ENCODE data around the gene STAG3. TPM values are rescaled to one million over a fixed set of nuclear protein-coding genes. Genes with fewer than 3 reads are reported as not detected.

Gene STAG3
- total and polyA plus RNA-seq, 2 of the 8 experiments (the other 6 are each of a cell fraction or from before 2014, with no cell fraction given), result 1.3 to 3.3 TPM

- H2AK5ac ChIP-seq (ENCODE audit: low read depth, low read length), result no peak overlapping the region
- H4K20me1 ChIP-seq (replicated peaks in 1 of 2; ENCODE audit: control insufficient read depth in 1 of 2, insufficient read depth in 2 of 2, low read length in 2 of 2), result no peaks in the 10 kb centered on the region
- H2BK120ac ChIP-seq (replicated peaks; ENCODE audit: low read depth, low read length), result no peak overlapping the region
- no peak overlapping the region for H3K14ac ChIP-seq (ENCODE audit: insufficient read length)
- no peak overlapping the region for H2BK12ac ChIP-seq (ENCODE audit: low read depth, low read length)
- H3K18ac ChIP-seq (ENCODE audit: extremely low read depth, low read length), result no peak overlapping the region
- no peak overlapping the region for H4K5ac ChIP-seq (ENCODE audit: insufficient read length, low read depth, low read length)
- no peaks in the 10 kb centered on the region for H3K79me1 ChIP-seq (ENCODE audit: low read depth, low read length)
- H3K79me2 ChIP-seq (ENCODE audit: control insufficient read depth in 1 of 2, insufficient read depth in 2 of 2, low read length in 2 of 2), result no peaks in the 10 kb centered on the region
- H3K56ac ChIP-seq (replicated peaks; ENCODE audit: insufficient read length, low read depth, low read length), result no peak overlapping the region
- 89% methylated on average over 5 of the region's 5 CpGs; no CpG with 5 or more reads in 1 of the 2 experiments for WGBS, 2 experiments (ENCODE audit: extremely low coverage in 1 of 2, insufficient coverage in 1 of 2, insufficient read length in 1 of 2, insufficient replicate concordance in 2 of 2, low coverage in 1 of 2, low lambda C conversion rate in 2 of 2, missing lambda C conversion rate in 1 of 2)
- H3K9me3 ChIP-seq (ENCODE audit: insufficient read depth in 2 of 2, low read depth in 1 of 2, low read length in 1 of 2), result no peaks in the 10 kb centered on the region
- H3K4ac ChIP-seq (replicated peaks; ENCODE audit: insufficient read length, low read depth, low read length), result no peak overlapping the region
- H2AFZ ChIP-seq (ENCODE audit: low read length), result no peak overlapping the region
- no peaks in the 10 kb centered on the region for H3K36me3 ChIP-seq (ENCODE audit: control insufficient read depth in 2 of 4, insufficient read depth in 4 of 4, low read length in 3 of 4)
- H3K27me3 ChIP-seq (replicated peaks in 1 of 4; ENCODE audit: control insufficient read depth in 3 of 4, extremely low read depth in 1 of 4, insufficient read depth in 3 of 4, low read length in 3 of 4), result peaks cover 0 to 14% (median 6%) of the 10 kb centered on the region in 4 experiments; a peak in 6 of 7 replicates
- H3K23ac ChIP-seq (ENCODE audit: insufficient read length), result no peak overlapping the region
- H2BK15ac ChIP-seq (ENCODE audit: low read length), result no peak overlapping the region
- no peak overlapping the region for H3K27ac ChIP-seq (ENCODE audit: low read depth, low read length)
- H2BK20ac ChIP-seq (ENCODE audit: low read length), result no peak overlapping the region
- no peaks in the 10 kb centered on the region for H3K23me2 ChIP-seq (ENCODE audit: low read depth, low read length)
- H3K9ac ChIP-seq (replicated peaks in 1 of 4; ENCODE audit: extremely low read depth in 1 of 4, low read depth in 3 of 4, low read length in 3 of 4), result no peak overlapping the region
- no peak overlapping the region for H3K4me3 ChIP-seq (ENCODE audit: extremely low read depth in 1 of 4, insufficient read depth in 2 of 4, low read depth in 3 of 4, low read length in 4 of 4)
- H2BK5ac ChIP-seq (ENCODE audit: low read depth, low read length), result no peak overlapping the region
- H4K8ac ChIP-seq (ENCODE audit: extremely low read depth, insufficient read depth, low read length), result no peak overlapping the region
- CTCF ChIA-PET (ENCODE audit: partially characterized antibody), result interaction anchor here (0.7 to 2.4 kb wide), 5 partner anchors 24 to 79 kb away, joined by 3 to 23 read pairs (median 5); no protein-coding TSS in a partner anchor
- no peak for TF ChIP-seq GTF2F1 (IDR thresholded peaks at IDR 0.05; ENCODE audit: borderline replicate concordance, low read depth, low read length)
- DNase-seq (ENCODE audit: low read depth in 1 of 2, low spot score in 2 of 2) (no peak), FAIRE-seq (no peak)
- H4K91ac ChIP-seq (replicated peaks; ENCODE audit: insufficient read length, low read length), result no peak overlapping the region
- POLR2A ChIA-PET (ENCODE audit: partially characterized antibody), result interaction anchor here (0.6 to 1.5 kb wide), 9 partner anchors 8 to 303 kb away, joined by 3 to 6 read pairs (median 3); partner anchors contain the start of genes GAL3ST4, LAMTOR4 and PVRIG
- peaks cover 0 to 4% (median 1%) of the 10 kb centered on the region in 4 experiments; a peak in 1 of 7 replicates for H3K4me1 ChIP-seq (replicated peaks in 1 of 4; ENCODE audit: control insufficient read depth in 3 of 4, insufficient read depth in 4 of 4, low read length in 3 of 4)
- H3K4me2 ChIP-seq (ENCODE audit: insufficient read depth in 1 of 2, low read depth in 2 of 2, low read length in 2 of 2), result no peak overlapping the region
Observed at GRCh38 chr7:100210805-100211204, 33.1 kb downstream of the STAG3 start.

Measured in H1 (cell line).